Fibroblast of lung (primary cell): ENCODE data around the gene PTPRN. TPM values are rescaled to one million over a fixed set of nuclear protein-coding genes. Genes with fewer than 3 reads are reported as not detected.

Source experiments
- DNase-seq, 2 donors: peaks; one replicate each; pipeline versions ENCODE4 v3.0.0 to v3.0.0-alpha.2; 2010; ENCODE audit warnings: low read depth in 2 of 2
- H2AFZ ChIP-seq: 2 replicates; pipeline ENCODE4 v1.5.1; 2012; ENCODE audit warnings: low read length, control low read depth, inconsistent platforms
- H3K27ac ChIP-seq: 2 replicates; pipeline ENCODE4 v1.5.1; 2011; ENCODE audit warnings: low read length, control low read depth; ENCODE audit not compliant: insufficient read depth
- H3K27me3 ChIP-seq: 2 replicates; pipeline ENCODE4 v1.5.1; 2011; ENCODE audit warnings: mild to moderate bottlenecking, low read length; ENCODE audit not compliant: control insufficient read depth, insufficient read depth
- H3K36me3 ChIP-seq: 2 replicates; pipeline ENCODE4 v1.5.1; 2011; ENCODE audit warnings: low read length; ENCODE audit not compliant: control insufficient read depth, insufficient read depth
- H3K4me1 ChIP-seq: 2 replicates; pipeline ENCODE4 v1.5.1; 2011; ENCODE audit warnings: low read length; ENCODE audit not compliant: control insufficient read depth, insufficient read depth; ENCODE audit errors: extremely low read depth
- H3K4me2 ChIP-seq: 2 replicates; pipeline ENCODE4 v1.5.1; 2011; ENCODE audit warnings: low read length, control low read depth; ENCODE audit not compliant: insufficient read depth; ENCODE audit errors: extremely low read depth
- H3K4me3 ChIP-seq, 4 experiments: fragments of 200-600 bp in 1 of 4; sonication (generic) in 1 of 4; replicated peaks in 1 of 4; 2 replicates each; pipeline ENCODE4 v1.5.1; 2011 to 2016; ENCODE audit warnings: low read length in 4 of 4, low read depth in 3 of 4, mild to moderate bottlenecking in 3 of 4, control low read depth in 2 of 4, inconsistent platforms in 1 of 4, mixed read lengths in 1 of 4; ENCODE audit not compliant: insufficient read depth in 1 of 4; ENCODE audit errors: control extremely low read depth in 1 of 4
- H3K79me2 ChIP-seq: 2 replicates; pipeline ENCODE4 v1.5.1; 2012; ENCODE audit warnings: mild to moderate bottlenecking, low read length, inconsistent platforms; ENCODE audit not compliant: control insufficient read depth, insufficient read depth
- H3K9ac ChIP-seq: 2 replicates; pipeline ENCODE4 v1.5.1; 2011; ENCODE audit warnings: mild to moderate bottlenecking, low read length, control low read depth; ENCODE audit not compliant: insufficient read depth
- H3K9me3 ChIP-seq: 2 replicates; pipeline ENCODE4 v1.5.1; 2012; ENCODE audit warnings: low read depth, low read length; ENCODE audit not compliant: control insufficient read depth, insufficient read depth
- H4K20me1 ChIP-seq: 2 replicates; pipeline ENCODE4 v1.5.1; 2011; ENCODE audit warnings: low read length; ENCODE audit not compliant: control insufficient read depth, insufficient read depth; ENCODE audit errors: extremely low read depth
- EZH2 ChIP-seq: IDR thresholded peaks from 2 replicates; pipeline ENCODE4 v1.5.1; 2012; ENCODE audit warnings: low read length, control low read depth, mild to moderate bottlenecking; ENCODE audit errors: missing control alignments
- polyA plus RNA-seq, 2 donors: library from polyadenylated mRNA; depleted of rRNA in 1 of 2; stranded (reverse) in 1 of 2; unstranded in 1 of 2; fragments of >200 nt; gene quantifications; 2 replicates each; pipeline ENCODE4 v1.2.1, GENCODE V29; 2011 to 2012; ENCODE audit warnings: missing spikeins in 1 of 2
- total RNA-seq: library from RNA; depleted of rRNA; stranded (reverse); fragments of >200 nt; gene quantifications from 2 replicates; pipeline ENCODE4 v1.2.1, GENCODE V29; 2014
- TF ChIP-seq, protein P1 (sequence below), 2 donors: IDR thresholded peaks in 1 of 2; conservative IDR thresholded peaks in 1 of 2; 1 replicate in 1 of 2; 2 replicates in 1 of 2; pipeline ENCODE4 v1.5.1; 2011 to 2012; ENCODE audit warnings: low read length in 2 of 2, control low read depth in 1 of 2, inconsistent platforms in 1 of 2, low read depth in 1 of 2, mild to moderate bottlenecking in 1 of 2

Gene PTPRN
- total and polyA plus RNA-seq, 2 donors (not counting 1 experiment from before 2014, with no cell fraction given) = 0.28 to 3.5 TPM

DNA sequence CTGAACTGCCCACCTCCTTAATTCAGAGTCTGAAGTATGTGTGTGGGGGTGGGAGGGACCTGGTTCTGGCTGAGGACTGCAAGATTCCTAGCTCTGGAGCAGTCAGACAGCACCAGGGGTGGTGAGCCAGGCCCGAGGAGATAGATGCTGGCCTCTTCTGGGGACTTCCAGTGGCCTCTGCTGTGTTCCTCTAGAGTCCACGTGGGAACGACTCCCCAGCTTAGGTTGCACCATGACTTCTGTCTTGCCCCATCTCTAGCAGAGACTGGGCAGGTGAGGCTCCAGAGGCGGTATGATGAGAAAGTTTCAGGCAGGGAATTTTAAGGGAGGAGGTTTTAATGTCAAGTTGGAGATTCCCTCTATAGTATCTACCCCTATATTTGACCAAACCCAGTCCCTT is 45.4 kb upstream of the PTPRN start:
- DNase-seq = no peak
- Histone ChIP-seq H3K4me2 (no peak overlapping the region), H3K9ac (no peak overlapping the region), H3K79me2 (no peaks in the 10 kb centered on the region), H3K27me3 (peaks cover 30% of the 10 kb centered on the region), H4K20me1 (no peaks in the 10 kb centered on the region), H3K4me3 (no peak overlapping the region), H3K27ac (no peak overlapping the region), H3K36me3 (no peaks in the 10 kb centered on the region), H2AFZ (no peak overlapping the region), H3K9me3 (no peaks in the 10 kb centered on the region), H3K4me1 (peaks cover 3% of the 10 kb centered on the region)
- TF ChIP-seq, protein P1, sequence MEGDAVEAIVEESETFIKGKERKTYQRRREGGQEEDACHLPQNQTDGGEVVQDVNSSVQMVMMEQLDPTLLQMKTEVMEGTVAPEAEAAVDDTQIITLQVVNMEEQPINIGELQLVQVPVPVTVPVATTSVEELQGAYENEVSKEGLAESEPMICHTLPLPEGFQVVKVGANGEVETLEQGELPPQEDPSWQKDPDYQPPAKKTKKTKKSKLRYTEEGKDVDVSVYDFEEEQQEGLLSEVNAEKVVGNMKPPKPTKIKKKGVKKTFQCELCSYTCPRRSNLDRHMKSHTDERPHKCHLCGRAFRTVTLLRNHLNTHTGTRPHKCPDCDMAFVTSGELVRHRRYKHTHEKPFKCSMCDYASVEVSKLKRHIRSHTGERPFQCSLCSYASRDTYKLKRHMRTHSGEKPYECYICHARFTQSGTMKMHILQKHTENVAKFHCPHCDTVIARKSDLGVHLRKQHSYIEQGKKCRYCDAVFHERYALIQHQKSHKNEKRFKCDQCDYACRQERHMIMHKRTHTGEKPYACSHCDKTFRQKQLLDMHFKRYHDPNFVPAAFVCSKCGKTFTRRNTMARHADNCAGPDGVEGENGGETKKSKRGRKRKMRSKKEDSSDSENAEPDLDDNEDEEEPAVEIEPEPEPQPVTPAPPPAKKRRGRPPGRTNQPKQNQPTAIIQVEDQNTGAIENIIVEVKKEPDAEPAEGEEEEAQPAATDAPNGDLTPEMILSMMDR (conservative IDR thresholded peaks at IDR 0.05 in 1 of 2, IDR thresholded peaks at IDR 0.05 in 1 of 2; ENCODE audit: low read depth in 1 of 2, low read length in 2 of 2) = no peak
- TF ChIP-seq EZH2 = no peak

DNA sequence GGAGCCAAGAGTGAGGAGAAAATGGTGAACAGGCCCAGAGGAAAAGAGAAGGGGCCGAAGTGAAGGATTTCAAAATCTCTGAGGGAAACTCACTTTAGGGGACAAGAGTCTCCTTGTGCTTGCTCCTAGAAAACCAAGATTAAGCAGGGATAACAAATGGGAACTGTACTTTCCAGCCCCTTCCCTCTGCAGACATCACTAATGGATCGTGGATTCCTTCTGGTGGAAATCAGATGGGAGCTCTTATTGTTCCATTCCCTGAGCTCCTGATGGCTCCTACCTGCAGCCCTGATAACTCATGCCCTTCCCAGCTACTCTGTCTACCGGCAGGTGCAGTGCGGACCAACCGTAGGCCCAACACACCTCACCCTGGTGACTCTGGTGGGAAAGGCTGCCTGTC is 43.9 kb upstream of the PTPRN start:
- peaks cover 3% of the 10 kb centered on the region for H3K4me1 ChIP-seq
- peaks cover 15% of the 10 kb centered on the region for H3K27me3 ChIP-seq
- no peak overlapping the region for H3K27ac ChIP-seq
- no peak overlapping the region for H3K9ac ChIP-seq
- no peak overlapping the region for H3K4me2 ChIP-seq
- H4K20me1 ChIP-seq = no peaks in the 10 kb centered on the region
- no peak overlapping the region for H3K4me3 ChIP-seq
- no peak for DNase-seq
- no peaks in the 10 kb centered on the region for H3K36me3 ChIP-seq
- no peaks in the 10 kb centered on the region for H3K79me2 ChIP-seq
- no peaks in the 10 kb centered on the region for H3K9me3 ChIP-seq
- TF ChIP-seq EZH2 = no peak
- TF ChIP-seq, protein P1 (conservative IDR thresholded peaks at IDR 0.05 in 1 of 2, IDR thresholded peaks at IDR 0.05 in 1 of 2; ENCODE audit: low read depth in 1 of 2, low read length in 2 of 2) = no peak
- no peak overlapping the region for H2AFZ ChIP-seq

DNA sequence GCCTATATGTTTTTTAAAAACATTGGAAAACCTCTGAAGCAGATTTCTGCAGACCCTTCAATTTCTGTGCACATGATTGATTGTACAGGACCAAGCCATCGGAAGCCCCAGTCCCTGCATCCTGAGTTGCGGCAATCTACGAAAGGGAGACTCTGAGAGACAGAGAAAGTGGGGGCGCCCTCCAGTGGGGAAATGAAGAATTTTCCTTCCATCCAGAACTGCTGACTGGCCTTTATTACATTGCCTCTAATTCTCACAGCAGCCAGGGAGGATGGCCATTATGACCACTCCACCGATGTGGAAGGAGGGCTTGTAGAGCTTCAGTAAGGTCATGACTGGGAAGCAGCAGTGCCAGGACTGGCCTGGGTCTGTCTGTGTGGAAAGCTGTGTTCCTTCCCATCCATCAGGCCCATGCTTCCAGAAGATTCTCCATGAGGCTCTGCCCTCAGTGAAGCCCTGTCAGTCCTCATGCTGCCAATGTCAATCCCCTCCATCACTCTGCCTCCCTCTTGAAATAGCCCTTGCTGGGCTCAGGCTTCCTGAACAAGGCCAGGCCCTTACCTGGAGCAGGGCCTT is 43.3 kb upstream of the PTPRN start:
- peaks cover 3% of the 10 kb centered on the region for H3K4me1 ChIP-seq
- H3K4me2 ChIP-seq = no peak overlapping the region
- H3K9ac ChIP-seq = no peak overlapping the region
- H3K79me2 ChIP-seq = no peaks in the 10 kb centered on the region
- DNase-seq = peak; percentile 36 to 65
- H3K36me3 ChIP-seq = no peaks in the 10 kb centered on the region
- TF ChIP-seq EZH2 = no peak
- TF ChIP-seq, protein P1 (conservative IDR thresholded peaks at IDR 0.05 in 1 of 2, IDR thresholded peaks at IDR 0.05 in 1 of 2; ENCODE audit: low read depth in 1 of 2, low read length in 2 of 2) = peak; percentile 66 to 79
- no peak overlapping the region for H2AFZ ChIP-seq
- no peak overlapping the region for H3K4me3 ChIP-seq
- H4K20me1 ChIP-seq = no peaks in the 10 kb centered on the region
- H3K9me3 ChIP-seq = no peaks in the 10 kb centered on the region
- peaks cover 10% of the 10 kb centered on the region for H3K27me3 ChIP-seq
- no peak overlapping the region for H3K27ac ChIP-seq
